HAP-1 (cell line): Measurements from ENCODE around the gene DBP.
"Not testable (repeated sequence)": the region's sequence is repeated elsewhere in the genome, so short reads cannot be mapped to it uniquely, and the experiment has no call there.

Source experiments
- DNase-seq, 2 experiments: peaks; one replicate each; pipeline ENCODE4 v3.0.0-alpha.2; 2016 to 2020; ENCODE audit warnings: low spot score in 2 of 2
- H3K27me3 ChIP-seq: fragments of 250-450 bp; sonication (Bioruptor Pico); 2 replicates; pipeline ENCODE4 v1.5.1; 2020; ENCODE audit warnings: low read depth, mild to moderate bottlenecking, moderate library complexity
- H3K36me3 ChIP-seq: fragments of 250-450 bp; sonication (Bioruptor Pico); replicated peaks from 2 replicates; pipeline ENCODE4 v1.5.1; 2020; ENCODE audit warnings: mild to moderate bottlenecking
- H3K4me1 ChIP-seq: fragments of 250-450 bp; sonication (Bioruptor Pico); 2 replicates; pipeline ENCODE4 v1.5.1; 2020; ENCODE audit warnings: mild to moderate bottlenecking
- H3K4me3 ChIP-seq: fragments of 250-450 bp; sonication (Bioruptor Pico); 2 replicates; pipeline ENCODE4 v1.5.1; 2020; ENCODE audit warnings: mild to moderate bottlenecking, moderate library complexity
- H3K9me3 ChIP-seq: fragments of 250-450 bp; sonication (Bioruptor Pico); 2 replicates; pipeline ENCODE4 v1.5.1; 2020; ENCODE audit warnings: mild to moderate bottlenecking, moderate library complexity
- in situ Hi-C: fragments of 300-500 bp; cut with MboI; formaldehyde crosslinking; loops from 3 replicates; pipeline ENCODE4 v1.14.3; 2020; ENCODE audit warnings: low sequenced_read_pairs, inconsistent platforms, mixed read lengths

The DBP gene

GRCh38 chr19:48658483-48658882 lies 21.3 kb upstream of the DBP start:
- no peak overlapping the region for H3K4me3 ChIP-seq
- no peaks in the 10 kb centered on the region for H3K9me3 ChIP-seq
- peaks cover 7% of the 10 kb centered on the region; the same call in 1 of the 2 replicates for H3K4me1 ChIP-seq
- DNase-seq, result no peak
- H3K27me3 ChIP-seq, result no peaks in the 10 kb centered on the region
- in situ Hi-C loops, result no loop called here
- no peaks in the 10 kb centered on the region for H3K36me3 ChIP-seq

GRCh38 chr19:48657828-48658227 lies 20.6 kb upstream of the DBP start:
- in situ Hi-C loops, DNase-seq: not testable (repeated sequence)

GRCh38 chr19:48656840-48657474 lies 19.8 kb upstream of the DBP start:
- H3K27me3 ChIP-seq, result no peaks in the 10 kb centered on the region
- no peak for DNase-seq
- no peak overlapping the region for H3K4me3 ChIP-seq
- no peaks in the 10 kb centered on the region for H3K36me3 ChIP-seq
- in situ Hi-C loops, result no loop called here
- peaks cover 7% of the 10 kb centered on the region; the same call in 1 of the 2 replicates for H3K4me1 ChIP-seq
- no peaks in the 10 kb centered on the region for H3K9me3 ChIP-seq

More at GRCh38 chr19:48657828-48658227, 20.6 kb upstream of the DBP start:
- H3K27me3 ChIP-seq, H3K36me3 ChIP-seq, H3K4me1 ChIP-seq, H3K9me3 ChIP-seq, H3K4me3 ChIP-seq: not testable (repeated sequence)

GRCh38 chr19:48654299-48655059 lies 17.3 kb upstream of the DBP start:
- in situ Hi-C loops, result no loop called here
- Histone ChIP-seq H3K4me1 (no peaks in the 10 kb centered on the region), H3K9me3 (no peaks in the 10 kb centered on the region), H3K4me3 (no peak overlapping the region), H3K36me3 (no peaks in the 10 kb centered on the region), H3K27me3 (no peaks in the 10 kb centered on the region)
- no peak for DNase-seq

GRCh38 chr19:48651683-48652048 lies 14.5 kb upstream of the DBP start:
- no peak for DNase-seq
- peaks cover 3% of the 10 kb centered on the region; the same call in 1 of the 2 replicates for H3K4me1 ChIP-seq
- no peaks in the 10 kb centered on the region for H3K36me3 ChIP-seq
- in situ Hi-C loops, result no loop called here
- no peaks in the 10 kb centered on the region for H3K27me3 ChIP-seq
- H3K4me3 ChIP-seq, result no peak overlapping the region
- no peaks in the 10 kb centered on the region for H3K9me3 ChIP-seq

- in situ Hi-C loops, result no loop called here
- H3K4me1 ChIP-seq, result peaks cover 4% of the 10 kb centered on the region
- no peaks in the 10 kb centered on the region for H3K36me3 ChIP-seq
- no peaks in the 10 kb centered on the region for H3K9me3 ChIP-seq
- DNase-seq, result no peak
- H3K27me3 ChIP-seq, result no peaks in the 10 kb centered on the region
- no peak overlapping the region for H3K4me3 ChIP-seq
Observed at GRCh38 chr19:48650974-48651682, 13.9 kb upstream of the DBP start.

- DNase-seq, result no peak
- in situ Hi-C loops, result loop anchor here (5.0 to 10.0 kb wide), 2 partner anchors 189 to 317 kb away; partner anchors contain the start of genes FTL and HSD17B14
- H3K4me1 ChIP-seq, result peaks cover 15% of the 10 kb centered on the region
- H3K27me3 ChIP-seq, result no peaks in the 10 kb centered on the region
- H3K9me3 ChIP-seq, result no peaks in the 10 kb centered on the region
- H3K4me3 ChIP-seq, result no peak overlapping the region
- H3K36me3 ChIP-seq, result no peaks in the 10 kb centered on the region
Observed at GRCh38 chr19:48648134-48648533, 11.0 kb upstream of the DBP start.

GRCh38 chr19:48646722-48647216 lies 9.6 kb upstream of the DBP start:
- no peaks in the 10 kb centered on the region for H3K36me3 ChIP-seq
- in situ Hi-C loops, result loop anchor here (5.0 to 10.0 kb wide), 2 partner anchors 191 to 318 kb away; partner anchors contain the start of genes FTL and HSD17B14
- H3K9me3 ChIP-seq, result no peaks in the 10 kb centered on the region
- H3K4me3 ChIP-seq, result peak overlapping the region; percentile 40
- peaks cover 15% of the 10 kb centered on the region for H3K4me1 ChIP-seq
- no peak for DNase-seq
- H3K27me3 ChIP-seq, result no peaks in the 10 kb centered on the region

GRCh38 chr19:48646001-48646721 lies 9.0 kb upstream of the DBP start, which contains the start of gene CA11:
Gene CA11, minus strand, starts transcription at chr19:48646187. Its CDS starts 555 bp downstream, at chr19:48645632.
- in situ Hi-C loops, result loop anchor here (5.0 to 10.0 kb wide), 2 partner anchors 191 to 319 kb away; partner anchors contain the start of genes FTL and HSD17B14
- Histone ChIP-seq H3K27me3 (no peaks in the 10 kb centered on the region), H3K4me3 (peak within 1 kb of the TSS; percentile 40), H3K4me1 (peaks cover 15% of the 10 kb centered on the region), H3K36me3 (no peaks in the 10 kb centered on the region), H3K9me3 (no peaks in the 10 kb centered on the region)
- DNase-seq, result peak; percentile 88 to 97

- no peaks in the 10 kb centered on the region for H3K36me3 ChIP-seq
- in situ Hi-C loops, result loop anchor here (5.0 to 10.0 kb wide), 2 partner anchors 192 to 319 kb away; partner anchors contain the start of genes FTL and HSD17B14
- peak overlapping the region; percentile 40 for H3K4me3 ChIP-seq
- peaks cover 15% of the 10 kb centered on the region for H3K4me1 ChIP-seq
- no peaks in the 10 kb centered on the region for H3K27me3 ChIP-seq
- no peaks in the 10 kb centered on the region for H3K9me3 ChIP-seq
- DNase-seq, result peak in 1 of 2 experiments; percentile 47
Observed at GRCh38 chr19:48645620-48646000, 8.4 kb upstream of the DBP start.

- Histone ChIP-seq H3K4me1 (peaks cover 15% of the 10 kb centered on the region), H3K9me3 (no peaks in the 10 kb centered on the region), H3K4me3 (peak overlapping the region; percentile 40), H3K36me3 (no peaks in the 10 kb centered on the region), H3K27me3 (no peaks in the 10 kb centered on the region)
- in situ Hi-C loops, result loop anchor here (5.0 to 10.0 kb wide), 2 partner anchors 192 to 320 kb away; partner anchors contain the start of genes FTL and HSD17B14
- DNase-seq, result peak; percentile 78 to 86
Observed at GRCh38 chr19:48644839-48645619, 7.8 kb upstream of the DBP start.

GRCh38 chr19:48644355-48644754 lies 7.2 kb upstream of the DBP start:
- no peaks in the 10 kb centered on the region for H3K36me3 ChIP-seq
- no peaks in the 10 kb centered on the region for H3K9me3 ChIP-seq
- in situ Hi-C loops, result loop anchor here (10.0 kb wide), 1 partner anchor 320 kb away; the partner anchor contains the start of gene FTL
- no peaks in the 10 kb centered on the region for H3K27me3 ChIP-seq
- no peak for DNase-seq
- peak overlapping the region; percentile 40 for H3K4me3 ChIP-seq
- H3K4me1 ChIP-seq, result peaks cover 15% of the 10 kb centered on the region
